ENCODE measurements around the gene ITSN1.

DNA sequence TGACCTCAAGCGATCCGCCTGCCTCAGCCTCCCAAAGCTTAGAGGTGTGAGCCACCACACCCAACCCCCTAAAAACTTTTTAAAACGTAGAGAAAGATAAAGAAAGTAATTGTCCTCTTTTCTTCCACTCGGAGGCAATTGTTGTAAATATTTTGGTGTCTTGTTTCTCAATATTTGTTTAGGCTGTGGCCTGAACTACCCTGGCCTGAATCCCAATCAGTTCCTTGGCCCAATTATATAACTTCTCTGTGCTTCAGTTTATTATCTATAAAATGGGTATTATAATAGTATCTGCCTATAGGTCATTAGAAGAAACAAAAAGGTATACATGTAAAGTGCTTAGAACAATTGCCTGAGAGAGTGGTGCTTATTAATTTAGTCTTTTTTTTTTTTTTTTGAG lies 275.1 kb downstream of the ITSN1 start:
- TF ChIP-seq, protein P1, sequence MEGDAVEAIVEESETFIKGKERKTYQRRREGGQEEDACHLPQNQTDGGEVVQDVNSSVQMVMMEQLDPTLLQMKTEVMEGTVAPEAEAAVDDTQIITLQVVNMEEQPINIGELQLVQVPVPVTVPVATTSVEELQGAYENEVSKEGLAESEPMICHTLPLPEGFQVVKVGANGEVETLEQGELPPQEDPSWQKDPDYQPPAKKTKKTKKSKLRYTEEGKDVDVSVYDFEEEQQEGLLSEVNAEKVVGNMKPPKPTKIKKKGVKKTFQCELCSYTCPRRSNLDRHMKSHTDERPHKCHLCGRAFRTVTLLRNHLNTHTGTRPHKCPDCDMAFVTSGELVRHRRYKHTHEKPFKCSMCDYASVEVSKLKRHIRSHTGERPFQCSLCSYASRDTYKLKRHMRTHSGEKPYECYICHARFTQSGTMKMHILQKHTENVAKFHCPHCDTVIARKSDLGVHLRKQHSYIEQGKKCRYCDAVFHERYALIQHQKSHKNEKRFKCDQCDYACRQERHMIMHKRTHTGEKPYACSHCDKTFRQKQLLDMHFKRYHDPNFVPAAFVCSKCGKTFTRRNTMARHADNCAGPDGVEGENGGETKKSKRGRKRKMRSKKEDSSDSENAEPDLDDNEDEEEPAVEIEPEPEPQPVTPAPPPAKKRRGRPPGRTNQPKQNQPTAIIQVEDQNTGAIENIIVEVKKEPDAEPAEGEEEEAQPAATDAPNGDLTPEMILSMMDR (IDR thresholded peaks at IDR 0.05; ENCODE audit: poor library complexity, severe bottlenecking) = no peak
- TF ChIP-seq TAF1 (IDR thresholded peaks at IDR 0.05; ENCODE audit: low read depth) (no peak), RAD21 (conservative IDR thresholded peaks at IDR 0.05) (no peak), EZH2 (IDR thresholded peaks at IDR 0.05; ENCODE audit: borderline replicate concordance, insufficient read depth, low read length, poor library complexity, severe bottlenecking) (no peak), SMC3 (conservative IDR thresholded peaks at IDR 0.05; ENCODE audit: poor library complexity) (no peak), POLR2AphosphoS5 (IDR thresholded peaks at IDR 0.05) (no peak)
- TF ChIP-seq, protein P2, sequence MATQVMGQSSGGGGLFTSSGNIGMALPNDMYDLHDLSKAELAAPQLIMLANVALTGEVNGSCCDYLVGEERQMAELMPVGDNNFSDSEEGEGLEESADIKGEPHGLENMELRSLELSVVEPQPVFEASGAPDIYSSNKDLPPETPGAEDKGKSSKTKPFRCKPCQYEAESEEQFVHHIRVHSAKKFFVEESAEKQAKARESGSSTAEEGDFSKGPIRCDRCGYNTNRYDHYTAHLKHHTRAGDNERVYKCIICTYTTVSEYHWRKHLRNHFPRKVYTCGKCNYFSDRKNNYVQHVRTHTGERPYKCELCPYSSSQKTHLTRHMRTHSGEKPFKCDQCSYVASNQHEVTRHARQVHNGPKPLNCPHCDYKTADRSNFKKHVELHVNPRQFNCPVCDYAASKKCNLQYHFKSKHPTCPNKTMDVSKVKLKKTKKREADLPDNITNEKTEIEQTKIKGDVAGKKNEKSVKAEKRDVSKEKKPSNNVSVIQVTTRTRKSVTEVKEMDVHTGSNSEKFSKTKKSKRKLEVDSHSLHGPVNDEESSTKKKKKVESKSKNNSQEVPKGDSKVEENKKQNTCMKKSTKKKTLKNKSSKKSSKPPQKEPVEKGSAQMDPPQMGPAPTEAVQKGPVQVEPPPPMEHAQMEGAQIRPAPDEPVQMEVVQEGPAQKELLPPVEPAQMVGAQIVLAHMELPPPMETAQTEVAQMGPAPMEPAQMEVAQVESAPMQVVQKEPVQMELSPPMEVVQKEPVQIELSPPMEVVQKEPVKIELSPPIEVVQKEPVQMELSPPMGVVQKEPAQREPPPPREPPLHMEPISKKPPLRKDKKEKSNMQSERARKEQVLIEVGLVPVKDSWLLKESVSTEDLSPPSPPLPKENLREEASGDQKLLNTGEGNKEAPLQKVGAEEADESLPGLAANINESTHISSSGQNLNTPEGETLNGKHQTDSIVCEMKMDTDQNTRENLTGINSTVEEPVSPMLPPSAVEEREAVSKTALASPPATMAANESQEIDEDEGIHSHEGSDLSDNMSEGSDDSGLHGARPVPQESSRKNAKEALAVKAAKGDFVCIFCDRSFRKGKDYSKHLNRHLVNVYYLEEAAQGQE (IDR thresholded peaks at IDR 0.05; ENCODE audit: borderline replicate concordance) = no peak
